ENCODE measurements around the gene PKP1. TPM values are rescaled to one million over a fixed set of nuclear protein-coding genes. Genes with fewer than 3 reads are reported as not detected.

The PKP1 gene
- total and polyA plus RNA-seq, 10 of the 15 experiments (the other 5 are each of a cell fraction or from before 2014, with no cell fraction given) = 0.03 TPM; not detected in 9

GRCh38 chr1:201283836-201284553, 689 bp downstream of the PKP1 start (continued):
- no peak for TF ChIP-seq CREB1 (IDR thresholded peaks at IDR 0.05; ENCODE audit: low read depth)
- TF ChIP-seq BCL11A (IDR thresholded peaks at IDR 0.05; ENCODE audit: low read depth, low read length) = no peak
- TF ChIP-seq ZNF274 (IDR thresholded peaks at IDR 0.05; ENCODE audit: insufficient read depth, insufficient read length) = no peak
- TF ChIP-seq CHD1 (IDR thresholded peaks at IDR 0.05; ENCODE audit: low read depth, low read length) = no peak

- Histone ChIP-seq H3K9me3 (replicated peaks; ENCODE audit: control insufficient read depth, insufficient read depth, low read length) (no peaks in the 10 kb centered on the region), H4K20me1 (ENCODE audit: control insufficient read depth, insufficient read depth) (no peaks in the 10 kb centered on the region), H3K9ac (ENCODE audit: control insufficient read depth, insufficient read depth, low read length) (no peak overlapping the region), H3K4me3 (no peak overlapping the region), H3K4me2 (ENCODE audit: control insufficient read depth, insufficient read depth) (no peak overlapping the region), H3K27me3 (replicated peaks in 1 of 2; ENCODE audit: control insufficient read depth in 2 of 2, insufficient read depth in 2 of 2, low read length in 1 of 2) (peaks cover 5 to 11% of the 10 kb centered on the region in 2 experiments; a peak in 3 of 4 replicates), H3K36me3 (ENCODE audit: control insufficient read depth in 2 of 2, insufficient read depth in 2 of 2, low read length in 1 of 2) (no peaks in the 10 kb centered on the region), H3K4me1 (ENCODE audit: control insufficient read depth, insufficient read depth, low read length) (no peaks in the 10 kb centered on the region), H3K79me2 (ENCODE audit: control insufficient read depth, insufficient read depth, low read length) (no peaks in the 10 kb centered on the region), H3K27ac (ENCODE audit: control insufficient read depth, insufficient read depth) (no peak overlapping the region), H2AFZ (ENCODE audit: control insufficient read depth, low read depth, low read length) (no peak overlapping the region)
- DNase-seq (ENCODE audit: low read depth, low spot score) (no peak), ATAC-seq (no peak), FAIRE-seq (no peak)
- WGBS (ENCODE audit: insufficient coverage, insufficient replicate concordance, low lambda C conversion rate, missing lambda C conversion rate) = 28% methylated on average over 6 of the region's 6 CpGs
- intact Hi-C loops (cut with micrococcal nuclease; ENCODE audit: unreplicated experiment) = no loop called here
- in situ Hi-C loops (cut with MboI) = no loop called here
- BruUV-seq (replicated peaks) = no TSS peak
- ChIA-PET CTCF (no interaction called here), POLR2A (no interaction called here), SMC1A (ENCODE audit: uncharacterized antibody, unreplicated experiment) (no interaction called here), RAD21 (ENCODE audit: unreplicated experiment) (no interaction called here)
- TF ChIP-seq RAD51 (IDR thresholded peaks at IDR 0.05) (no peak), ATF7 (IDR thresholded peaks at IDR 0.05; ENCODE audit: low read depth) (no peak), ZBTB40 (IDR thresholded peaks at IDR 0.05; ENCODE audit: borderline replicate concordance) (no peak), ZBTB33 (IDR thresholded peaks at IDR 0.05) (no peak), ATF2 (IDR thresholded peaks at IDR 0.05; ENCODE audit: low read length) (no peak), EZH2 (IDR thresholded peaks at IDR 0.05; ENCODE audit: borderline replicate concordance, control insufficient read depth, low read depth, low read length) (no peak)
Measured at GRCh38 chr1:201284636-201285035, 1.3 kb downstream of the PKP1 start.
